HG02970 (cell line): ENCODE data around the gene DAP.

Experiments
- ATAC-seq: cut with Tn5 transposase; IDR thresholded peaks from one replicate; pipeline ENCODE4 v1.9.1; 2021; ENCODE audit warnings: mild to moderate bottlenecking, moderate library complexity, moderate number of reproducible peaks; ENCODE audit not compliant: unreplicated experiment, low FRiP score

DAP gene

DNA sequence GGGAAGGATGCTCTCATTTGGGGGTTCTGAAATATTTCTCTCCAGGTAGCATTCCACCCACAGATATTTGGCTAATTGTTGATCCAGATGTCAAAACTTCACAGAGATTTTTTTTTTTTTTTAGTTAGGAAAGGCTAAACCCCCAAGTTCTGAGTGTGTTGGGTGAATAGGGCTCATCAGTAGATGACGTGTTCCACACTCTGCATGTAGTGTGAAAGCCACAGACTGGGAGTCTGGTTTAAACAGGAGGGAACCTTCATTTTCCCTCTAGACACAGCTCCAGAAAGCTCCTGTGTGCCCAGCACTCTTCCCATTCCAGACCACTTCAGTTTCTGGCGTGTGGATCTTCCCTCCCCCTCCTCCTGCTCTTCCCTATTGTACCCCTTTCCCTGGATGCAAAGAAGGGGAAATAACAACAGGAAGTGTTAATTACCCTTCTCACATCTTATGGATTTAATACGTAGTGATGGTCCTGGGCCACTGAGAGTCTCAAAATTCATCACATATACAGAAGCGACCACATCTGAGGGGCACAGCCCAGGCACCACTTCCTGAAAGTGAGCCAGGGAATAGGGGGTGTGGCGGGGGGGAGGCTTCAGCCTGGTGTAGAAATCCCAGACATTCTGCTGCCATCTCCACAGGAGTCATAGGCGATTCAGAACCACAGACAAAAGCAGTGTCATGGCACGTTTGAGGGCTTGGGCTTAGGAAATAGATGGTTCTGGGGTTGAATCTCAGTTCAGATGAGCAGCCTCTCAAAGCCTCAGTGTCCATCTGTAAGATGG, 65.1 kb downstream of the DAP start:
- ATAC-seq, result no peak

DNA sequence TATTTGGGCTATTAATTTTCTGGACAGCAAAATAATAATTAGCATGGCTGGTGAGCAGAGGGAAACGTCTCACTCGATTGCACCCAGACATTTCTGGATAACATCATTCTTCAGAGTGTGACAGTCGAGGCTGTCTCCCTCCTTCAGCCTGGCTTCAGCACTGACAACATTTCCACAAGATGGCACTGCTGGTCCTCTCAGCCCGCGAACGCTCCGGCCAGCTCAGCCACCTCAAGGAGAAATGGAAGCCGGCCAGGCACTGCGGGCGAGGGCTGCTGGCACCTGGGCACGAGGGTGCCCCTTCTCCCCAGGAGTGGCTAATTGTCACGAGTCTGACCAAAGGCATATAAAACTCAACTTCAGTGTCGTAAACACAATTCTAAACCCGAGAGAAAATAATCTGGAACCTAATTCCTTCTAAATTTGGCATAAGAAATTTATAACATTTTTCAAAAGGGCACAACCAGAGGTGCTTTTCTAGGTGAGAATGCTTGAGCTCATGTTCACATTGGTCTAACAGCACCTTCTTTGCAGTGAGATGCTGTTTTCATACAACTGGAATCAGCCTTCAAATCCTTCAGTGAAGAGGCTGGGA, 65.9 kb downstream of the DAP start:
- ATAC-seq, result no peak

DNA sequence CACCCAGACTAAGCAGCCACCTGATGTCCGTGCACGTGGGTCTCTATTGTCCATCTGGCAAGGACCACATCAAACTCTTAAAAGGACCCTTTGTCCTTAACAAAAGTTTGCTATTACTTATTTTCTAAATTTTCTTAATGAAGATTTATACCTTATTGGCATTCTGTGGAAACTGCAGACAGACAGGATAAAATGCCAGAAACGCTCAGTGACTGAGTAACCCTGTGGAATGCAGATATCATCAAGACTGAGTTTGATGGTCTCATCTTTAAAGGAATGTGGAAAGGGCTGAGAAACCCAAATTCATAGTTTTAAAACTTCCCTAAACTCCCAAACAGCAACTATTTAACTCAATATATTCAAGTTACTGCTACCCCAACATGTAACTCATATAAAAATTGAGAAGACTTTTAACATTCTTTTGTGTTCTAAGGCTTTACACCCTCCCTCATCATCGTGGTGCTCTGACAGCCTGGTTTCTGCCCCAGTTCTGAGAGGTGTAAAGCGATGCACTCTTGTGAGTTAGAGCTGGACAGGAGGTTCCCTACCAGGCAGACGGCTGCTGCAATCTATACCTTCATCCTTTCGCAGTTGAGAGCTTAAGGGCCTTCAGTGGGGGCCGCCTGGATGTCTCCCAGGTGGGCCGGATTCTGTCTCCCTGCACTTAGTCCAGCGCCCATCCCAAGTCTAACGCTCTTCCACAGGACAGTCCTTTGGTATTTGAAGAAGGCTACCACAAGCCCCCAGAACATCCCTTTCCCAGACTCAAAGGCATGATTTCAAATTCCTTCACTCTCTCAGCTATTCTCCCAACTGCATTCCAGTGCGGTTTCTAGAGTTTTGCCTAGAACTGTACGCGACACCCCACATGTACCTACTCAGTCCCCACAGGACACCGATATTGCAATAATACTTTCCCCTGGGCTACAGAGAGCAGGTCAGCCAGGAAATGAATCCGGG, 68.9 kb downstream of the DAP start:
- ATAC-seq, result no peak

DNA sequence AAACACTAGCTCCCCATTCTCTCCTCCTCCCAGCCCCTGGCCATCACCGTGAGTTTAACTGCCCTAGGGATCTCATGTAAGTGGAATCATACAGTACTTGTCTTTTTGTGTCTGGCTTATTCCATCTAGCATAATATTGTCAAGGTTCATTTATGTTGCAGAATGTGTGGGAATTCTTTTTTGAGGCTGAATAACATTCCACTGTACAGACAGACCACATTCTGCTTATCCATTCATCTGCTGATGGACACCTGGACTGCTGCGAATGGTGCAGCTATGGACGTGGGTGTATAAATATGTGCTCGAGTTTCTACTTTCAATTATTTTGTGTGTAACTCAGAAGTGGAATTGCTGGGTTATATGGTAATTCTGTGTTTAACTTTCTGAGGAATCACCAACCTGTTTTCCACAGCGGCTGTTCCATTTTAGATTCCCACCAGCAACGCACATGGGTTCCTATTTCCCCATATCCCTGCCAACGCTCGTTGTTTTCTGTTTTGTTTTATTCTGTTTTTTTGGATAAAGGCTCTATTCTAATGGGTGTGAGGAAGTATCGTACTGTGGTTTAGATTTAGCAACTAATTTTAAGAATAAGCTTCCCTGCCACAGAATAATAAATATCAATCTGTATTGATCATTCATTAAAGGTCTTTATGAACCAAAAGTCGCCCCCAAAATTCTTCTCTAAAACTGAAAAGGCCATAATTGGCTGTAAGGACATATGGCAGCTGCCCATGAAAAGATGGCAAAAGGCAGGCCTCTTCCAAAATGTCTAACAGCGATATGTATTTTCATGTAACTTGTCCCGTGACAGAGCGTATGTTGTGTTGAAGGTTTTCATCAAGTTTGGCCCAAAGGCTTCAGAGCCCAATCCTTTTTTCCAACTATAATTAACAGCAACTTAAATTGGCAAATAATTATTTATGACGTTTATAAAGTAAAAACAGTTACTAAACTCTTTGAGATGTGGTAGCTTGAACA, 70.3 kb downstream of the DAP start:
- no peak for ATAC-seq

DNA sequence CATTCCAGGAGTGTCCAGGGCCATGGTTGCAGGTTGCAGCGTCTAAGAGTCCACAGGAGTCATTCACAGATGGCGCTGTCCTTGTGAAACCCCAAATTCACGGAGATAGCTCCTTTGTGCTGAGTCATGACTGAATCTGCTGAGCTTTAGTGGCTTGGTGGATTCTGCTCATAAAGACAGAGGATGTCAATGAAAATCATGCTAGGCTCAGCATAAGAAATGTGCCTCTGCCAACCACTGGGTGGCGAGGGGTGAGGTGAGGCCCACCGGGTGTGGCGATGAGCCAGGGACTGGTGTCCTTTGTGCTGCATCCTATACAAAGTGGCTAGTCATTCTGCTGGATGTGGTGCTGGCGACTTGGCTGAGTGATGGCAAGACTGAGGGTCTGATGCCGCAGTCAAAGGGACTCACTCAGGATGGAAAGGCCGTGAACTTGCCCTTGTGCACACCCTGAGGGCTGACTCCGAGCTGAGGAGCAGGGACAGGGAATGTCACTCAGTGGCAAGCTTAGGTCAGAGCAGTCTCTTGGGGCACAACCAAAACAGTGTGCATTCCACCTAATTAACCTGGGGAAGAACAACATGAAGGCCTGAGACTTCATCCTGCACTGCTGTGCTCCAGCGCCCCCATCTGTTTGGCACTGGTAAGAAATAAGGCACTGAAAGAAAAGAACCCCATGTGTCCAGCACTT, 71.5 kb downstream of the DAP start:
- ATAC-seq, result no peak

DNA sequence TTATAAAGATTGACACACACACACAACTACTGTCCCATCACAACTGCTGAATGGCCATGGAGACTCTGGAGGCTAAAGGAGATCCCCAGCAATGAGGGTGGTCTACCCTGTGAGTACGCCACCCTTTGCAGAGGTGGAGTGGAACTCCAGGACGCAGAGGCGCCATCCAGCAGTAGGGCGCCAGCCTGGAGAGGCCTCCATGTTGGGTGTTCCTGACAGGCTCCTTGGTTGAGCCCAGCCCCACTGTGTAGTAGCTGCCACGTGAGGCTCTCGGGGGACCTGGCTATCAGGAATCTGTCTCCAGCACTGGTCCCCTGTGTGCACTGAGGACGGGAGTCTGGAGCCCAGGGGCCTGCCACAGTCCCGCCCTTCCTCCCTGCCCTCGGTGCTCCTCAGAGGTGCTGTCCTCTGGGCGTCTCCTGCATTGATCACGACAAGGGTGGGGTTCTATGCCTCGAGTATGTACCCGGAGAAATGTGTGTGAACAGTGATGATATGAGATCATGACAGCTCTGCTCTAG, 72.3 kb downstream of the DAP start:
- ATAC-seq, result no peak

DNA sequence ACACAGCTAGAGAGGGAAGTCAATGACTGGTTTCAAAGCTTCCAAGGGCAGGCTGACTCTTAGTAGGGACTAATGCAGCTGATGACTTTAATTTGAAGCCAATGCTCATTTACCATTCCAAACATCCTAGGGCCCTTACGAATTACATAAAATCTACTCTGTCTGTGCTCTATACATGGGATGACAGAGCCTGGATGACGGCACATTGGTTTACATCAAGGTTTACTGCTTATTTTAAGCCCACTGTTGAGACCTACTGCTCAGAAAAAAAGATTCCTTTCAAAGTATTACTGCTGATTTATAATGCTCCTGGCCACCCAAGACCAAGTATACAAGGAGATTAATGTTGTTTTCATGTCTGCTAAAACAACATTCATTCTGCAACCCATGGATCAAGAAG, 74.1 kb downstream of the DAP start:
- no peak for ATAC-seq

DNA sequence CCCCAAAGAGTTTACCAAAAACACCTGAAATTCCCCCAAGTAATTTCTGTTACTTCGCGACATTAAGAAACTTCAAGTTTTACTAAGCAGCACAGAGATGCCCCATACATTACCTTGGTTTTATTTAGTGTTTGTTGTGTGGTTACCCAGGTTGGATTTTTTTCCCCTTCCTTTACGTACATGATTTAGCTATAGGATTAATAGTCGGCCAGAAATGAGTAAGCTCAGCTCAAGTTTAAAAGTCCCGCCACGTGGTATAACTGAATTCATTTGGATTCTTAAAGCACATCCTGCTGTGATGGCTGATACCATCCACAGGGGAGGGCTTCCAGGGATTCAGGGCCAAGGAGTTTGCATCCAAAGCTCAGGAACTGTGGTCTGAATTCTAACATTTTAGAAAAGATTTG, 75.9 kb downstream of the DAP start:
- ATAC-seq, result peak; percentile 61

DNA sequence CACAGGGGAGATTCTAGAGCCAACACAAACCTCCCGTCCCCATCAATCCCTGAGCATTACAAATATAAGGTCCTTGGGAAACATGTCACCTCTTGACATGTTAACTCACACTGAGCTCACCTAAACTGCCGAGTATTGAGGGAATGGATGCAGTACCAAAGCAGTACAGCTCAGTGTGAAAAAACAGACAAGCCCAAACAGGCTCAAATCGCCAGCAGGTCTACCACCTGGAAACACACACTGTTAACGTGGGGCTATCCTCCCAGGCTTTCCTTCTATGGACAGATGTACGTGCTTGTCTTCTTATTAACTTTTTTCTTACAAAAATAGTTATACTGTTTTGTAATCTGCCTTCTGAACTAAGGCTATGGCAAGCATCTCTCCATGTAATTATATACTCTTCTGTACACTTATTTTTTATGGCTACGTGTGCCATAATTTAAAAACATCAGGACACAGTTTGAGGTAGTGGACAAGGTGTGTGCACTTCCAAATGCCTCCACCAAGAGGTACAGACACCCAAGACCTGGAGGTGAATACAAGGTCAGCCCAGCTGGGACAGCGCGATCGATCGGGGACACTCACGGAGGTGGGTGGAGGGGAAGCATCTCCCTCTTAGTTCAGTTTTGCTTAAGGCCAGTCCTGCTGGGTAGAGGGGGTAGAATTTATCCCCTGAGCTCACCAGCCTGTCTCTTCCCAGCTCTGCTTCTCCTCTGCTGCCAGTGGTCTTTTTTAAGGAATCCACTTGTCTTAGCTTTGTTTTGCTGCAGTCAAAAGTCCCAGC, 76.5 kb downstream of the DAP start:
- ATAC-seq, result peak; percentile 36

DNA sequence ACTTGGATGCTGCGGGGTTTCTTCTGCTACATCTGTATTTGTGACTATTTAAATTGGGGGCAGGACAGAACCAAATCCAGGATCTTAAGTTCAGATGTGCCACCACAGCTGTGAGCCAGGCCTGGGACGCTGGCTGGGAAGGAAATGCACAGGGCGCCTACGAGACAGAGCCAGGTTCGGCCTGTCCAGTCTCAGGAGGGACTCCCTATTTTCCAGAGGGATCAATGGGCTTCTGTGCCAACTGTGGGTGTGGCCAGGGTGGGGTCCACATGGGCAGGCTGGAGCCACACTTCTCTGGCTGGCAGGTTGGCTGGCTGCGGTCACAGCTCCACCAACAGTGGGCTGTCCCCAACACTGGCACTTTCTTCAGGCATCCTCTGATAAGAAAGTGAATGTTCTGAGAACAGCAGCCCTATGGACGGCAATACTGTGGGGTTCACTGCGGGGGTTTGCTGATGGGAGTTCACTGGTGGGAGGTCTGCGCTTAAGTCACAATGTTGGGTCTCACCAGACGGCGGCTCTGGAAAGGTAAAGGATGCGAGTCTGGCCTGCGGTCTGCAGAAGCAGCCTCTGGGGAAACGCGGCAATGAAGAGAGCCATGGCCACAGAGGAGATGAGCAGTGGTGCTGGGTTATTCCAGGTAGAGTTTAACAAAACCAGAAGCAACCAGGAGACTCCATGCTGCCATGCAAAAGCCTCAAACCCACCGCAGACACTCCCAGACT, 78.1 kb downstream of the DAP start:
- no peak for ATAC-seq

DNA sequence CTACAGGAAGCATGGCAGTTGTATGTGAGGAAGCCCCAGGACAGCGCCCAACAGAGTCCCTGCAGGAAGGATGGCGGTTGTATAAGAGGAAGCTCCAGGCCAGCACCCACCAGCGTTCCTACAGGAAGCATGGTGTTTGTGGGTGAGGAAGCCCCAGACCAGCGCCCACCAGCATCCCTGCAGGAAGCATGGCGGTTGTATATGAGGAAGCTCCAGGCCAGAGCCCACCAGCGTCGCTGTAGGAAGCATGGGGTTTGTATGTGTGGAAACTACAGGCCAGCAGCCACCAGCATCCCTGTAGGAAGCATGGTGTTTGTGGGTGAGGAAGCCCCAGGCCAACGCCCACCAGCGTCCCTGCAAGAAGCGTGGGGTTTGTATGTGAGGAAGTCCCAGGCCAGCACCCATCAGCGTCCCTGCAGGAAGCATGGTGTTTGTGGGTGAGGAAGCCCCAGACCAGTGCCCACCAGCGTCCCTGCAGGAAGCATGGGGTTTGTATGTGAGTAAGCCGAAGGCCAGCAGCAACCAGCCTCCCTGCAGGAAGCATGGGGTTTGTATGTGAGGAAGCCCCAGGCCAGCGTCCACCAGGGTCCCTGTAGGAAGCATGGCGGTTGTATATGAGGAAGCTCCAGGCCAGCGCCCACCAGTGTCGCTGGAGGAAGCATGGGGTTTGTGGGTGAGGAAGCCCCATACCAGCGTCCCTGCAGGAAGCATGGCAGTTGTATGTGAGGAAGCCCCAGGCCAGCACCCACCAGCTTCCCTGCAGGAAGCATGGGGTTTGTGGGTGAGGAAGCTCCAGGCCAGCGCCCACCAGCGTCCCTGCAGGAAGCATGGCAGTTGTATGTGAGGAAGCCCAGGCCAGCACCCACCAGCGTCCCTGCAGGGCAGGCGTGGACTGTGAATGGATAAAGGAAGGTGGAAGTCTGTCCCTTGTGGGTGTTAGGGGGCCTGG, 79.0 kb downstream of the DAP start:
- no peak for ATAC-seq

DNA sequence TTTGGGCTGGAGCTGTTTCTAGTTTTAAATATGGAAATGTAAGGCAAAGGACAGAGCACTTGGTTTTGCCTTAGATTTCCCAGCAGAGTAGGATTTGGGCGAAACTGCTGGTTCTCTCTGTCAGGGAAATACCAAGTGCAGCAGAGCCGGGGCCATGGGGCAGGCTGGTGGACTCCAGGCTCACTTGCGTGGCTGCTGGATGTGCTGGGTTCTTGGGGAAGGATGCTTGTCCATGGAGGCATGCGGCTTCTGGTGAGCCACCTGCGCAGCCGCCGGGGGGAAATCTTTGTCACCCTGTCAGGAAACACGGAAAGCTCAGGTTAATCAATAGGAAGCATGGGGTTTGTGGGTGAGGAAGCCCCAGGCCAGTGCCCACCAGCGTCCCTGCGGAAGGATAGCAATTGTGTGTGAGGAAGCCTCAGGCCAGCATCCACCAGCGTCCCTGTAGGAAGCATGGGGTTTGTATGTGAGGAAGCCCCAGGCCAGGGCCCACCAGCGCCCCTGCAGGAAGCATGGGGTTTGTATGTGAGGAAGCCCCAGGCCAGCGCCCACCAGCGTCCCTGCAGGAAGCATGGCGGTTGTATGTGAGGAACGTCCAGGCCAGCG, 80.1 kb downstream of the DAP start:
- no peak for ATAC-seq

DNA sequence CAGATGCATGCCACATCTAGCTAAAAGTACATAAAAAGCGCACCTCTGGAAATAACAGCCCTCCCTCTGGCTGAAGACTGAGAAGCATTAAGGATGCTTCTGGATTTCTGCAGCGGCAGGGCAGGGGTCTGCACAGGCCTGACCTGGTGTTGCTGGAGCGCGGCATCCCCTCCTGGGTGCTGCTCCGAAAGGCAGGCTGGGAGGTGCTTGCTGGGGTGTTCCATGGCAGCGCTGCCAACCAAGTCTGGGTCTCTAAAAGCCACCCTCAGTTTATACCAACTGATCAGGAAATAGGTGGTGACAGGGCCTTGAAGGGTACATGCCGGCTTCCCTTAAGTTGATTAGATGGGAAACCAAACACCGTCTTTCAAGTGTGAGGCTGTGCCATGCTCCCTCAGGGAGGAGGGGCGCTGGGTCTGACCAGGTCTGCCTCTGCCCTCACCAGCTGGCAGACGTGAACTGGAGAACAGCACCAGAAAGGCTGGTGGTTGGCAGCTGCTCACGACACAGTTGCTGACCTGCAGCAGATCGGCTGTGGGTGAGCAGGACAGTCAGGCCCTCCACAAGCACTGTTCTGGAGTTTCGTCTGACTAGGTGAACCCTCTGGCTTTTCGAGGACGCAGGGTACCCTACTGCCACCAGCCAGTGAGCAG, 81.6 kb downstream of the DAP start:
- ATAC-seq, result no peak

DNA sequence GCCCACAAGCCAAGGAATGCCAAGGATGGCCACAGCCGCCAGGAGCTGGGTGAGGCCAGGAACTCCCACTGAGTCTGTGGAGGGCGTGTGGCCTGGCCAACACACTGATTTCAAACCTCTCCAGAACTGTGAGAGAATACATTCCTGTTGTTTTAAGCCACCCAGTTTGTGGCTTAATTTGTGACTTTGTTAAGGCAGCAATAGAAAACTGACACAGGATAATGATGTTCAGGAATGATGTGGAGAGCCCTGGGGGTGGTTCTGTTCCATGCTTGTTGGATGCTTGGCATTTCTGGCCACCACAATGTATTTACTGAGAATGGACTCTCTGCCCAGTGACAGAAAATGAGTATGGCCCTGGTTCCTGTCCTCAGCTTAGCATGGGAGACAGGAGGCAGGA, 82.8 kb downstream of the DAP start:
- ATAC-seq, result no peak

DNA sequence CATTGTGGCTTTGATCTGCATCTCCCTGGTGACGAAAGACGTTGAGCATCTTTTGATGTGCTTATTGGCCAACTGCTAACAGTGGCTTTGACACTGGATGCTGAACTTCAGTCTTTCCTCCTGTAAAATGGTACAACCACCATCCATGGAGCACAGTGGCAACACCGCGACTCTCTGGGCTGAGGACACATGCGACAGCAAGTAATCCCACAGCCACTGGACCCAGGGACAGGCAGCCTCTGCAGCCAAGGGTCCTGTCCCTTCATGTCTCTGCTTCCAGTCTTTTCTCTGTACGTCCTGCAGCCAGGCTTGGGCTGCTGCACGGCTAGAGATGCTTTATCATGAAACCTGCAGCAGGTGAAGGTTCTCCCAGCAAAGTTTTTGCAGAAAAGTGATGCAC, 83.5 kb downstream of the DAP start:
- ATAC-seq, result no peak

DNA sequence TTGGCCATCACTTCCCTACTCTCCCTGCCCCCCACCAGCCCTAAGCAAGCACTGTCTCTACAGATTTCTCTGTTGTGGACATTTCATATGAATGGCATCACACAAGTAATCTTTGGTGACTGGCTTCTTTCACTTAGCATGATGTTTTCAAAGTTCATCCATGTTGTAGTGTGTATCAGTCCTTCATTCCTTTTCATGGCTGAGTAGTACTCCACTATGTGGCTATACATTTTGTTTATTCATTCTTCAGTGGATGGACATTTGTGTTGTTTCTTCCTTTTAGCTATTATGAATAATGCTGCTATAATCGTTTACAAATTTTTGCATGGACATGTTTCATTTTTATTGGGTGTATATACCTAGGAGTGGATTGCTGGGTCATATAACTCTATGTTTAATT, 84.1 kb downstream of the DAP start:
- no peak for ATAC-seq
